Fibroblast of lung (primary cell): ENCODE measurements around the gene ADCY4.

ENCODE experiments used
- EZH2 ChIP-seq: IDR thresholded peaks from 2 replicates; pipeline ENCODE4 v1.5.1; 2012; ENCODE audit warnings: low read length, control low read depth, mild to moderate bottlenecking; ENCODE audit errors: missing control alignments
- TF ChIP-seq, protein P1 (sequence below), 2 donors: IDR thresholded peaks in 1 of 2; conservative IDR thresholded peaks in 1 of 2; 1 replicate in 1 of 2; 2 replicates in 1 of 2; pipeline ENCODE4 v1.5.1; 2011 to 2012; ENCODE audit warnings: low read length in 2 of 2, control low read depth in 1 of 2, inconsistent platforms in 1 of 2, low read depth in 1 of 2, mild to moderate bottlenecking in 1 of 2

DNA sequence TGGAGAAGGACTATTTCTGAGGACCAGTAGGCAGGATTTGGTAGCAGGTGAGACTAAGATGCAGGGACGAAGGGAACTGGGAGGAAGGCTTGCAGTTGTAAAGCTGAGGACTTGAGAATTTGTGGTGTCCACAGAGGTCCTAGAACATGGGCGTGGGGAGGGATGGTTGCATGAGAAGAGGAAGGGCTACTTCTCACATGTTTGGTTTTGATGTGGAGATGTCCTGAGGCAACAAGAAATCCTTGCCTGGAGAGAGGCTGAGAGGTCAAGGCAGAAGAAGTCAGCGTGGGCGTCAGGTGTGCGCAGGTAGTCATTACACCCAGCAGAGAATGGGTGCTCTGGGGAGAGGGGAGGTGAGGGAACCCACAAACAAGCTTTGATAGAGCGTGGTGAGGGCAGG lies 57.8 kb downstream of the ADCY4 start:
- TF ChIP-seq, protein P1, sequence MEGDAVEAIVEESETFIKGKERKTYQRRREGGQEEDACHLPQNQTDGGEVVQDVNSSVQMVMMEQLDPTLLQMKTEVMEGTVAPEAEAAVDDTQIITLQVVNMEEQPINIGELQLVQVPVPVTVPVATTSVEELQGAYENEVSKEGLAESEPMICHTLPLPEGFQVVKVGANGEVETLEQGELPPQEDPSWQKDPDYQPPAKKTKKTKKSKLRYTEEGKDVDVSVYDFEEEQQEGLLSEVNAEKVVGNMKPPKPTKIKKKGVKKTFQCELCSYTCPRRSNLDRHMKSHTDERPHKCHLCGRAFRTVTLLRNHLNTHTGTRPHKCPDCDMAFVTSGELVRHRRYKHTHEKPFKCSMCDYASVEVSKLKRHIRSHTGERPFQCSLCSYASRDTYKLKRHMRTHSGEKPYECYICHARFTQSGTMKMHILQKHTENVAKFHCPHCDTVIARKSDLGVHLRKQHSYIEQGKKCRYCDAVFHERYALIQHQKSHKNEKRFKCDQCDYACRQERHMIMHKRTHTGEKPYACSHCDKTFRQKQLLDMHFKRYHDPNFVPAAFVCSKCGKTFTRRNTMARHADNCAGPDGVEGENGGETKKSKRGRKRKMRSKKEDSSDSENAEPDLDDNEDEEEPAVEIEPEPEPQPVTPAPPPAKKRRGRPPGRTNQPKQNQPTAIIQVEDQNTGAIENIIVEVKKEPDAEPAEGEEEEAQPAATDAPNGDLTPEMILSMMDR (conservative IDR thresholded peaks at IDR 0.05 in 1 of 2, IDR thresholded peaks at IDR 0.05 in 1 of 2; ENCODE audit: low read depth in 1 of 2, low read length in 2 of 2): no peak
- TF ChIP-seq EZH2: no peak
